HG03039 (cell line): ENCODE measurements around the gene PATE1.

ENCODE experiments used
- ATAC-seq: cut with Tn5 transposase; IDR thresholded peaks from one replicate; pipeline ENCODE4 v1.9.1; 2021; ENCODE audit warnings: mild to moderate bottlenecking, moderate library complexity; ENCODE audit not compliant: unreplicated experiment

PATE1 gene

GRCh38 chr11:125787827-125788226 lies 41.7 kb downstream of the PATE1 start, which contains the start of gene PATE3:
PATE3 (plus strand) TSS chr11:125788127; CDS start chr11:125788152, 25 bp downstream.
- ATAC-seq = no peak

DNA sequence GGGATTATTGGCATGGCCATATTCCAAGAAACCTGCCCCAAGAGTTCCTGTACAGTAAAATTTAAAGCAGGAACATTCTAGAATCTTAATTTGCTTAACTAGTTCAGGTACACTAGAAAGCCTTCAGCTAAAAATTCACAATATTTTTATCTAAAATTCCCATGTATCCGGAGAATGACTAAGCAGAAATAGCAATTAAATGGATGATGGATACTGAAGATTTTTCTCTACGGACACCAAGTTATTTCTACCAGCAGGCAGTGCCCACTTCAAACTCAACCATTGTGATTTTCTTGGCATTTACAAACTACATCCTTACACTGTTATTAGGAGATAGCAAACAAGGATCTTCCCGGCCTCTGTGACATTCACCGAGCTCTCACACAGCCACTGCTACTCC lies 44.7 kb downstream of the PATE1 start:
- ATAC-seq = no peak

GRCh38 chr11:125797641-125798040 lies 51.6 kb downstream of the PATE1 start:
- ATAC-seq = no peak
